Neural progenitor cell (in vitro differentiated cells): ENCODE measurements around the gene MDM2. TPM values are rescaled to one million over a fixed set of nuclear protein-coding genes. Genes with fewer than 3 reads are reported as not detected.
A peak's percentile ranks its signal among the peaks of the same experiment; 100 is the strongest.
"Not testable (repeated sequence)": the region's sequence is repeated elsewhere in the genome, so short reads cannot be mapped to it uniquely, and the experiment has no call there.

ENCODE experiments used
- DNase-seq: peaks from one replicate; pipeline ENCODE4 v3.0.0-alpha.2; 2016; ENCODE audit warnings: low spot score
- H2AFZ ChIP-seq: fragments of 200-600 bp; sonication (generic); replicated peaks from 2 replicates; pipeline ENCODE4 v1.6.1; 2016; ENCODE audit warnings: antibody characterized with exemption
- H3F3A ChIP-seq: fragments of 200-600 bp; sonication (generic); 2 replicates; pipeline ENCODE4 v1.6.1; 2016; ENCODE audit warnings: antibody characterized with exemption, low read depth
- H3K27ac ChIP-seq: fragments of 200-600 bp; sonication (generic); 2 replicates; pipeline ENCODE4 v1.5.1; 2016; ENCODE audit warnings: mild to moderate bottlenecking
- H3K27me3 ChIP-seq: fragments of 200-600 bp; sonication (generic); 2 replicates; pipeline ENCODE4 v1.6.1; 2016; ENCODE audit warnings: mild to moderate bottlenecking, moderate library complexity
- H3K36me3 ChIP-seq: fragments of 200-600 bp; sonication (generic); 2 replicates; pipeline ENCODE4 v1.5.1; 2016
- H3K4me1 ChIP-seq: fragments of 200-600 bp; sonication (generic); 2 replicates; pipeline ENCODE4 v1.6.1; 2016; ENCODE audit warnings: mixed run types
- H3K4me2 ChIP-seq: fragments of 200-600 bp; sonication (generic); 2 replicates; pipeline ENCODE4 v1.6.1; 2016
- H3K4me3 ChIP-seq: fragments of 200-600 bp; sonication (generic); 2 replicates; pipeline ENCODE4 v1.5.1; 2016
- H3K79me2 ChIP-seq: fragments of 200-600 bp; sonication (generic); 2 replicates; pipeline ENCODE4 v1.6.1; 2016; ENCODE audit warnings: low read depth
- H3K9ac ChIP-seq: fragments of 200-600 bp; sonication (generic); 2 replicates; pipeline ENCODE4 v1.6.1; 2016
- H3K9me3 ChIP-seq: fragments of 200-600 bp; sonication (generic); 2 replicates; pipeline ENCODE4 v1.5.1; 2016; ENCODE audit warnings: low read depth
- H4K20me1 ChIP-seq: fragments of 200-600 bp; sonication (generic); 2 replicates; pipeline ENCODE4 v1.6.1; 2016; ENCODE audit warnings: low read depth
- H3K27ac Mint-ChIP-seq: 3 replicates; pipeline ENCODE4 v1.8.0; 2021; ENCODE audit warnings: mixed read lengths
- H3K27me3 Mint-ChIP-seq: 2 replicates; pipeline ENCODE4 v1.8.0; 2022; ENCODE audit warnings: low read depth, mild to moderate bottlenecking, inconsistent platforms, moderate library complexity, mixed read lengths; ENCODE audit not compliant: insufficient read depth
- H3K36me3 Mint-ChIP-seq: 3 replicates; pipeline ENCODE4 v1.8.0; 2021; ENCODE audit warnings: mixed read lengths
- H3K4me1 Mint-ChIP-seq: 3 replicates; pipeline ENCODE4 v1.8.0; 2021; ENCODE audit warnings: mixed read lengths
- H3K4me3 Mint-ChIP-seq: 3 replicates; pipeline ENCODE4 v1.8.0; 2021; ENCODE audit warnings: mild to moderate bottlenecking, moderate library complexity, mixed read lengths
- H3K9me3 Mint-ChIP-seq: 3 replicates; pipeline ENCODE4 v1.8.0; 2020; ENCODE audit warnings: mixed read lengths
- EZH2 ChIP-seq: fragments of 200-600 bp; sonication (generic); IDR thresholded peaks from 2 replicates; pipeline ENCODE4 v1.6.1; 2017; ENCODE audit warnings: antibody characterized with exemption, mild to moderate bottlenecking, moderate library complexity
- EZH2phosphoT487 ChIP-seq: fragments of 200-600 bp; sonication (generic); IDR thresholded peaks from 2 replicates; pipeline ENCODE4 v1.6.1; 2017; ENCODE audit warnings: antibody characterized with exemption
- total RNA-seq: library from RNA; depleted of rRNA; stranded (reverse); fragments of >200 nt; gene quantifications from 2 replicates; pipeline ENCODE4 v1.2.3, GENCODE V29; 2015; ENCODE audit warnings: low replicate concordance
- TF ChIP-seq, protein P1 (sequence below): fragments of 200-600 bp; sonication (generic); IDR thresholded peaks from 2 replicates; pipeline ENCODE4 v1.5.1; 2017; ENCODE audit warnings: antibody characterized with exemption, mild to moderate bottlenecking

Gene MDM2
- total RNA-seq, 1 donor from 2014 or later, result 93.8 TPM

- Mint-ChIP-seq H3K27ac (no peak overlapping the region), H3K4me1 (peaks cover 31% of the 10 kb centered on the region), H3K36me3 (peaks cover 7% of the 10 kb centered on the region), H3K4me3 (peak overlapping the region; percentile 97), H3K9me3 (no peaks in the 10 kb centered on the region), H3K27me3 (peaks cover 5% of the 10 kb centered on the region)
- no peak for TF ChIP-seq EZH2
- TF ChIP-seq, protein P1, sequence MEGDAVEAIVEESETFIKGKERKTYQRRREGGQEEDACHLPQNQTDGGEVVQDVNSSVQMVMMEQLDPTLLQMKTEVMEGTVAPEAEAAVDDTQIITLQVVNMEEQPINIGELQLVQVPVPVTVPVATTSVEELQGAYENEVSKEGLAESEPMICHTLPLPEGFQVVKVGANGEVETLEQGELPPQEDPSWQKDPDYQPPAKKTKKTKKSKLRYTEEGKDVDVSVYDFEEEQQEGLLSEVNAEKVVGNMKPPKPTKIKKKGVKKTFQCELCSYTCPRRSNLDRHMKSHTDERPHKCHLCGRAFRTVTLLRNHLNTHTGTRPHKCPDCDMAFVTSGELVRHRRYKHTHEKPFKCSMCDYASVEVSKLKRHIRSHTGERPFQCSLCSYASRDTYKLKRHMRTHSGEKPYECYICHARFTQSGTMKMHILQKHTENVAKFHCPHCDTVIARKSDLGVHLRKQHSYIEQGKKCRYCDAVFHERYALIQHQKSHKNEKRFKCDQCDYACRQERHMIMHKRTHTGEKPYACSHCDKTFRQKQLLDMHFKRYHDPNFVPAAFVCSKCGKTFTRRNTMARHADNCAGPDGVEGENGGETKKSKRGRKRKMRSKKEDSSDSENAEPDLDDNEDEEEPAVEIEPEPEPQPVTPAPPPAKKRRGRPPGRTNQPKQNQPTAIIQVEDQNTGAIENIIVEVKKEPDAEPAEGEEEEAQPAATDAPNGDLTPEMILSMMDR, result no peak
- no peak for TF ChIP-seq EZH2phosphoT487
- Histone ChIP-seq H3K36me3 (peaks cover 8% of the 10 kb centered on the region), H3K9me3 (no peaks in the 10 kb centered on the region), H3K4me1 (no peaks in the 10 kb centered on the region), H3F3A (peaks cover 17% of the 10 kb centered on the region), H4K20me1 (peaks cover 7% of the 10 kb centered on the region), H3K4me2 (peak overlapping the region; percentile 84), H3K79me2 (peaks cover 36% of the 10 kb centered on the region), H2AFZ (no peak overlapping the region), H3K9ac (no peak overlapping the region), H3K27me3 (no peaks in the 10 kb centered on the region), H3K27ac (no peak overlapping the region), H3K4me3 (peak overlapping the region; percentile 64)
- DNase-seq, result no peak
Observed at GRCh38 chr12:68806488-68807237, 1.3 kb upstream of the MDM2 start.

DNA sequence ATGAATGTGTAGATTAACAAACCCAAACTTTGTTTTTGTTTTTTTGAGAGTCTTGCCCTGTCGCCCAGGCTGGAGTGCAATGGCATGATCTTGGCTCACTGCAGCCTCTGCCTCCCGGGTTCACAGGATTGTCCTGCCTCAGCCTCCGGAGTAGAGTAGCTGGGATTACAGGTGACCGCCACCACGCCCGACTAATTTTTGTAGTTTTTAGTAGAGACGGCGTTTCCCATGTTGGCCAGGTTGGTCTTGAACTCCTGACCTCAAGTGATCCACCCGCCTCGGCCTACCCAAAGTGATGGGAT lies 752 bp upstream of the MDM2 start:
- peak overlapping the region; percentile 90 for H3K27ac Mint-ChIP-seq
- Histone ChIP-seq H3K4me3 (peak overlapping the region; percentile 64), H3K4me2 (peak overlapping the region; percentile 84), H3F3A (peaks cover 17% of the 10 kb centered on the region), H2AFZ (peak overlapping the region; percentile 81), H3K79me2 (peaks cover 42% of the 10 kb centered on the region)
- H4K20me1 ChIP-seq, H3K9ac ChIP-seq, DNase-seq, H3K36me3 Mint-ChIP-seq, H3K4me1 ChIP-seq, H3K36me3 ChIP-seq, H3K27ac ChIP-seq, H3K27me3 Mint-ChIP-seq, H3K9me3 Mint-ChIP-seq, H3K9me3 ChIP-seq, H3K27me3 ChIP-seq: not testable (repeated sequence)
- H3K4me3 Mint-ChIP-seq, result peak overlapping the region; percentile 97
- H3K4me1 Mint-ChIP-seq, result peaks cover 31% of the 10 kb centered on the region

GRCh38 chr12:68808388-68809189 lies 612 bp downstream of the MDM2 start:
- Mint-ChIP-seq H3K4me1 (peaks cover 31% of the 10 kb centered on the region), H3K27ac (peak overlapping the region; percentile 98), H3K4me3 (peak overlapping the region; percentile 97), H3K36me3 (peaks cover 7% of the 10 kb centered on the region), H3K27me3 (peaks cover 5% of the 10 kb centered on the region), H3K9me3 (no peaks in the 10 kb centered on the region)
- Histone ChIP-seq H3K79me2 (peaks cover 56% of the 10 kb centered on the region), H2AFZ (no peak overlapping the region), H3K4me2 (peak overlapping the region; percentile 84), H3K27me3 (no peaks in the 10 kb centered on the region), H4K20me1 (peaks cover 15% of the 10 kb centered on the region), H3K9me3 (no peaks in the 10 kb centered on the region), H3K4me1 (no peaks in the 10 kb centered on the region), H3K4me3 (peak overlapping the region; percentile 64), H3K27ac (peak overlapping the region; percentile 90), H3K9ac (peak overlapping the region; percentile 85), H3F3A (peaks cover 17% of the 10 kb centered on the region), H3K36me3 (peaks cover 8% of the 10 kb centered on the region)
- peak; percentile 76 for DNase-seq
- TF ChIP-seq, protein P1, result no peak
- no peak for TF ChIP-seq EZH2phosphoT487
- TF ChIP-seq EZH2, result no peak
